ENCODE data around the gene OSBP2.

Gene OSBP2

GRCh38 chr22:30816413-30816812 lies 121.7 kb downstream of the OSBP2 start:
- no peaks in the 10 kb centered on the region for H4K20me1 ChIP-seq (ENCODE audit: insufficient read depth, low read length, poor library complexity, severe bottlenecking)
- H3K4me1 ChIP-seq (ENCODE audit: insufficient read depth, low read length, poor library complexity, severe bottlenecking): no peaks in the 10 kb centered on the region
- H2AFZ ChIP-seq (ENCODE audit: low read length): no peak overlapping the region
- H3K9me2 ChIP-seq (replicated peaks; ENCODE audit: low read depth, low read length): no peaks in the 10 kb centered on the region
- H3K4me2 ChIP-seq (ENCODE audit: low read depth, low read length, poor library complexity, severe bottlenecking): no peak overlapping the region
- H3K79me2 ChIP-seq (ENCODE audit: insufficient read depth, low read length): no peaks in the 10 kb centered on the region
- no peak overlapping the region for H3K4me3 ChIP-seq (ENCODE audit: low read length, poor library complexity, severe bottlenecking)
- H3K9ac ChIP-seq (ENCODE audit: low read depth, low read length, poor library complexity, severe bottlenecking): no peak overlapping the region
- no peak for TF ChIP-seq EZH2phosphoT487 (IDR thresholded peaks at IDR 0.05; ENCODE audit: borderline replicate concordance)
- no peak for TF ChIP-seq CTCF (conservative IDR thresholded peaks at IDR 0.05; ENCODE audit: low read length)
- no peaks in the 10 kb centered on the region for H3K36me3 ChIP-seq (ENCODE audit: insufficient read depth, low read length)
- H3F3A ChIP-seq (ENCODE audit: low read depth): no peaks in the 10 kb centered on the region
- H3K27me3 ChIP-seq (ENCODE audit: insufficient read depth, low read length, poor library complexity, severe bottlenecking): no peaks in the 10 kb centered on the region
- H3K9me3 ChIP-seq (ENCODE audit: insufficient read depth, low read depth, low read length): no peaks in the 10 kb centered on the region

- H4K20me1 ChIP-seq (ENCODE audit: insufficient read depth, low read length, poor library complexity, severe bottlenecking): no peaks in the 10 kb centered on the region
- no peaks in the 10 kb centered on the region for H3F3A ChIP-seq (ENCODE audit: low read depth)
- H3K4me1 ChIP-seq (ENCODE audit: insufficient read depth, low read length, poor library complexity, severe bottlenecking): no peaks in the 10 kb centered on the region
- H3K4me2 ChIP-seq (ENCODE audit: low read depth, low read length, poor library complexity, severe bottlenecking): no peak overlapping the region
- H3K36me3 ChIP-seq (ENCODE audit: insufficient read depth, low read length): no peaks in the 10 kb centered on the region
- no peaks in the 10 kb centered on the region for H3K79me2 ChIP-seq (ENCODE audit: insufficient read depth, low read length)
- no peak overlapping the region for H2AFZ ChIP-seq (ENCODE audit: low read length)
- H3K9me2 ChIP-seq (replicated peaks; ENCODE audit: low read depth, low read length): no peaks in the 10 kb centered on the region
- no peaks in the 10 kb centered on the region for H3K27me3 ChIP-seq (ENCODE audit: insufficient read depth, low read length, poor library complexity, severe bottlenecking)
- H3K4me3 ChIP-seq (ENCODE audit: low read length, poor library complexity, severe bottlenecking): no peak overlapping the region
- TF ChIP-seq CTCF (conservative IDR thresholded peaks at IDR 0.05; ENCODE audit: low read length): no peak
- TF ChIP-seq EZH2phosphoT487 (IDR thresholded peaks at IDR 0.05; ENCODE audit: borderline replicate concordance): no peak
- no peaks in the 10 kb centered on the region for H3K9me3 ChIP-seq (ENCODE audit: insufficient read depth, low read depth, low read length)
- H3K9ac ChIP-seq (ENCODE audit: low read depth, low read length, poor library complexity, severe bottlenecking): no peak overlapping the region
These were observed 126.7 kb downstream of the OSBP2 start for GRCh38 chr22:30821381-30821780.

DNA sequence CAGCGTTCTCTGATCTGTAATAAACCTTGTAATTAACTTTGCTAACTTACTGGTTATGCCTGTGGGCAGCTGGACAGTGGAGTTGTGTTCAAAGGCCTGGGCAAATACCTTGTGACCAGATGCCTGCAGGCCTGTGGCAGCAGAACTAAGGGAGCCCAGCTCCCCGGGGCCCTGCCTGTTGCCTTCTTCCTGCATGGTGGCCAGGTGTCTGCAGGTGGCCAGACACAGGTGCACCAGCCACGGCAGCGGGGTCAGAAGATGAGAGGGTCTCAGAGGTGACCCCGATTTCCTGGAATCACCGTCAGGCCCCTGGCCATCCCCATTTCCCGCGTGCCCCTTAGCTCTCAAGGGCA lies 127.2 kb downstream of the OSBP2 start:
- no peak overlapping the region for H2AFZ ChIP-seq (ENCODE audit: low read length)
- no peaks in the 10 kb centered on the region for H3K9me2 ChIP-seq (replicated peaks; ENCODE audit: low read depth, low read length)
- no peaks in the 10 kb centered on the region for H3K27me3 ChIP-seq (ENCODE audit: insufficient read depth, low read length, poor library complexity, severe bottlenecking)
- no peaks in the 10 kb centered on the region for H3F3A ChIP-seq (ENCODE audit: low read depth)
- H3K4me1 ChIP-seq (ENCODE audit: insufficient read depth, low read length, poor library complexity, severe bottlenecking): no peaks in the 10 kb centered on the region
- H3K9me3 ChIP-seq (ENCODE audit: insufficient read depth, low read depth, low read length): no peaks in the 10 kb centered on the region
- TF ChIP-seq CTCF (conservative IDR thresholded peaks at IDR 0.05; ENCODE audit: low read length) (no peak), EZH2phosphoT487 (IDR thresholded peaks at IDR 0.05; ENCODE audit: borderline replicate concordance) (no peak)
- H3K4me2 ChIP-seq (ENCODE audit: low read depth, low read length, poor library complexity, severe bottlenecking): no peak overlapping the region
- H4K20me1 ChIP-seq (ENCODE audit: insufficient read depth, low read length, poor library complexity, severe bottlenecking): no peaks in the 10 kb centered on the region
- H3K9ac ChIP-seq (ENCODE audit: low read depth, low read length, poor library complexity, severe bottlenecking): no peak overlapping the region
- no peaks in the 10 kb centered on the region for H3K36me3 ChIP-seq (ENCODE audit: insufficient read depth, low read length)
- no peak overlapping the region for H3K4me3 ChIP-seq (ENCODE audit: low read length, poor library complexity, severe bottlenecking)
- H3K79me2 ChIP-seq (ENCODE audit: insufficient read depth, low read length): no peaks in the 10 kb centered on the region

All from Loucy (cell line).